Chondrocyte (in vitro differentiated cells): ENCODE results near the gene IFT57. TPM values are rescaled to one million over a fixed set of nuclear protein-coding genes. Genes with fewer than 3 reads are reported as not detected.

Experiments used
- DNase-seq: peaks from one replicate; pipeline ENCODE4 v3.0.0; 2021; ENCODE audit warnings: mixed read lengths, low spot score
- H3K27ac Mint-ChIP-seq: one replicate; pipeline ENCODE4 v1.8.0; 2021; ENCODE audit warnings: mild to moderate bottlenecking, moderate library complexity, mixed read lengths; ENCODE audit not compliant: unreplicated experiment
- H3K27me3 Mint-ChIP-seq: 2 replicates; pipeline ENCODE4 v1.8.0; 2021; ENCODE audit warnings: low read depth, mixed read lengths
- H3K36me3 Mint-ChIP-seq: 2 replicates; pipeline ENCODE4 v1.8.0; 2021; ENCODE audit warnings: low read depth, mixed read lengths
- H3K4me1 Mint-ChIP-seq: 2 replicates; pipeline ENCODE4 v1.8.0; 2021; ENCODE audit warnings: low read depth, mild to moderate bottlenecking, mixed read lengths
- H3K4me3 Mint-ChIP-seq: one replicate; pipeline ENCODE4 v1.8.0; 2021; ENCODE audit warnings: mild to moderate bottlenecking, moderate library complexity, mixed read lengths; ENCODE audit not compliant: unreplicated experiment
- H3K9me3 Mint-ChIP-seq: 2 replicates; pipeline ENCODE4 v1.8.0; 2021; ENCODE audit warnings: low read depth, mixed read lengths
- total RNA-seq: library from RNA; stranded (reverse); gene quantifications from 3 replicates; pipeline ENCODE4 v1.2.1, GENCODE V29; 2021
- TF ChIP-seq, protein P1 (sequence below): fragments of 200-600 bp; sonication (generic); IDR thresholded peaks from 2 replicates; pipeline ENCODE4 v1.5.0; 2021; ENCODE audit warnings: antibody characterized with exemption, mild to moderate bottlenecking, moderate library complexity

IFT57 gene
- total RNA-seq, 1 donor from 2014 or later, result 22.4 TPM

DNA sequence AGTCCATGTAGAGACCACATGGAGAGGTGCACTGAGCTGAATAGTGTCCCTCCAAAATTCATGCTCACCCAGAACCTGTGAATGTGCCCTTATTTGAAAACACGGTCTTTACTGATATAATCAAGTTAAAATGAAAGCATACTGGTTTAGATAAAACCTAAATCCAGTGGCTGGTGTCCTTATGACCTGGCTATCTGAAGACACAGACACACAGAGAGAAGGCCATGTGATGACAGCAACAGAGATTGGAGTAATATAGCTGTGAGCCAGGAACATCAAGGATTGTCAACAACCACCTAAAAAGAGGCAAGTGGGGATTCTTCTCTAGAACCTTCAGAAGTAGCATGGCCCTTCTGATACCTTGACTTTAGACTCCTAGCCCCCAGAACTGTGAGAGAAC lies 76.6 kb downstream of the IFT57 start:
- Mint-ChIP-seq H3K36me3 (no peaks in the 10 kb centered on the region), H3K4me3 (no peak overlapping the region), H3K9me3 (peaks cover 9% of the 10 kb centered on the region), H3K4me1 (no peaks in the 10 kb centered on the region), H3K27ac (no peak overlapping the region), H3K27me3 (no peaks in the 10 kb centered on the region)
- TF ChIP-seq, protein P1, sequence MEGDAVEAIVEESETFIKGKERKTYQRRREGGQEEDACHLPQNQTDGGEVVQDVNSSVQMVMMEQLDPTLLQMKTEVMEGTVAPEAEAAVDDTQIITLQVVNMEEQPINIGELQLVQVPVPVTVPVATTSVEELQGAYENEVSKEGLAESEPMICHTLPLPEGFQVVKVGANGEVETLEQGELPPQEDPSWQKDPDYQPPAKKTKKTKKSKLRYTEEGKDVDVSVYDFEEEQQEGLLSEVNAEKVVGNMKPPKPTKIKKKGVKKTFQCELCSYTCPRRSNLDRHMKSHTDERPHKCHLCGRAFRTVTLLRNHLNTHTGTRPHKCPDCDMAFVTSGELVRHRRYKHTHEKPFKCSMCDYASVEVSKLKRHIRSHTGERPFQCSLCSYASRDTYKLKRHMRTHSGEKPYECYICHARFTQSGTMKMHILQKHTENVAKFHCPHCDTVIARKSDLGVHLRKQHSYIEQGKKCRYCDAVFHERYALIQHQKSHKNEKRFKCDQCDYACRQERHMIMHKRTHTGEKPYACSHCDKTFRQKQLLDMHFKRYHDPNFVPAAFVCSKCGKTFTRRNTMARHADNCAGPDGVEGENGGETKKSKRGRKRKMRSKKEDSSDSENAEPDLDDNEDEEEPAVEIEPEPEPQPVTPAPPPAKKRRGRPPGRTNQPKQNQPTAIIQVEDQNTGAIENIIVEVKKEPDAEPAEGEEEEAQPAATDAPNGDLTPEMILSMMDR, result no peak
- no peak for DNase-seq

DNA sequence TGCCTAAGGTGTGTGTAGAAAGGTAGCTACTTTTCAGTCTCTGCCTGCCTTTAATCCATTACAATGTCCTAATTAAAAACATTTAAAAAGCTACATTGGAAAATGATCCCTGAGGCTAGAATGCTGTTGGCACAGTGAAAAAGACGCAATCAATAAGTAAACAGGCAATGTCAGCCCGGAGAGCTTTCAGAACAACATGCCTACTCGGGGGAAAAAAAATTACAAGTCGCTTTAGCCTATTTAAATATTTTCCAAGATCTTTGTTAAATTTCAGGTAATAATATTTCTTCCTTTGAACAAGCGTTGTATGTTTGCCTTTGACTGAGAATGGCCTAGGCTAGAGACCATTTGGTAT lies 84.8 kb downstream of the IFT57 start:
- no peaks in the 10 kb centered on the region for H3K9me3 Mint-ChIP-seq
- TF ChIP-seq, protein P1, result no peak
- no peaks in the 10 kb centered on the region for H3K27me3 Mint-ChIP-seq
- no peak for DNase-seq
- no peak overlapping the region for H3K4me3 Mint-ChIP-seq
- H3K27ac Mint-ChIP-seq, result no peak overlapping the region
- peaks cover 7% of the 10 kb centered on the region for H3K4me1 Mint-ChIP-seq
- no peaks in the 10 kb centered on the region for H3K36me3 Mint-ChIP-seq

DNA sequence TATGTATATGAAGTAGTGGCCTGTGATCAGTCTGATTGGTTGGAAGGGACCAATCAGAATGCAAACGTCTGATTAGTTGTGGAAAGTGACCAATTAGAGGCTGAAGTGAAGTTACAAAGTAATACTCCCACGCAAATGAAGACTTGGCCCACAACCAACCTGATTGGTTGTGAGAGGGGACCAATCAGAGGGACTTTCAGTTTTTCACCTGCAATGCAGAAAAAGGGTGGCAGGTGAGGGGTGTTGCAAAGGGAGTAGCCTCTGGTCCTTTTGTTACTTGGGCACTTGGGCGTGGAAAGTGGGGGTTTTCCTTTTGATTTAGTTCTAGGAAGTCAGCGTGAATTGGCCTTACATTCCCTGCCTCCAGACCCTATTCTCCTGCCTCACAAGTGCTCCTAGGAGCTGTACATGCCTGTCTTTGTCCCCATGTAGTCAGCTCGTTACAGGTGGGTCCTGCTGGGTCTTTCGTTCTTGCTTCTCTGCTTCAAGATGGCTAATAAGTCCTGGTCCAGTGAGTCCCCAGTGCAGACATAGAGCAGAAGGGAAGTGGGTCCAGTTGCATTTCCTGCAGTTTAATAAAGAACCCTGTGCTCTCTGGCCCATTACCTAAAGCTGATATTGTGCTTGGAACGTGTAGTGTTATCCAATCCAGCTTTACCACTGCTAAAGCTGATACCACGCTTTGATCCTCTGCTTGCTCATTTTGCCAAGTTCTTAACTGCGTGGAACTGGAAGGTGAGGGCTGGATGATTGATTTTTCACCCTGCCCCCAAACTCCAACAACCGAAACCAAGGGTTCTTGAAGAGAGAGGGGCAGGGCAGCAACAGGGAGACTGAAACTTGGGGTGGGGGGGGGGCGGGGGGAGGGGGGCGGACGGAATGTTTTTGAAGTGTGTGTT lies 85.4 kb downstream of the IFT57 start:
- no peak overlapping the region for H3K4me3 Mint-ChIP-seq
- TF ChIP-seq, protein P1, result no peak

DNA sequence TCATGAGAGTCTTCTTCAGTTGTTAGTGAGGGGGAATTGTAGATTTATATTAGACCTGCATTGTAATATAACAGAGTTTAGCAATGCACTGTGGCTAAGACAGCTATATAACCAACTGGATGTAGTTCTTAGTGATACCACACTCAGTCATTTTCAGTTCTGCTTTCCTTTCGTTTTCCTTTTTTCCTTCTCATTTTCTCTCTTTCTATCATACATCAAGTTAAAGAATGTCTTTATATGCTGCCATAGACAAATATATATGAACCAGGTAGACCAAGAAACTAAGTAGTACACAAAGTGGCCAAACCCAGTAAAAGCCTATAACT lies 87.7 kb downstream of the IFT57 start:
- no peaks in the 10 kb centered on the region for H3K9me3 Mint-ChIP-seq
- H3K4me1 Mint-ChIP-seq, result peaks cover 28% of the 10 kb centered on the region
- no peak for DNase-seq

More for the DNA sequence above, 85.4 kb downstream of the IFT57 start:
- Mint-ChIP-seq H3K27ac (no peak overlapping the region), H3K4me1 (peaks cover 13% of the 10 kb centered on the region), H3K36me3 (no peaks in the 10 kb centered on the region), H3K9me3 (no peaks in the 10 kb centered on the region), H3K27me3 (no peaks in the 10 kb centered on the region)
- DNase-seq, result no peak

DNA sequence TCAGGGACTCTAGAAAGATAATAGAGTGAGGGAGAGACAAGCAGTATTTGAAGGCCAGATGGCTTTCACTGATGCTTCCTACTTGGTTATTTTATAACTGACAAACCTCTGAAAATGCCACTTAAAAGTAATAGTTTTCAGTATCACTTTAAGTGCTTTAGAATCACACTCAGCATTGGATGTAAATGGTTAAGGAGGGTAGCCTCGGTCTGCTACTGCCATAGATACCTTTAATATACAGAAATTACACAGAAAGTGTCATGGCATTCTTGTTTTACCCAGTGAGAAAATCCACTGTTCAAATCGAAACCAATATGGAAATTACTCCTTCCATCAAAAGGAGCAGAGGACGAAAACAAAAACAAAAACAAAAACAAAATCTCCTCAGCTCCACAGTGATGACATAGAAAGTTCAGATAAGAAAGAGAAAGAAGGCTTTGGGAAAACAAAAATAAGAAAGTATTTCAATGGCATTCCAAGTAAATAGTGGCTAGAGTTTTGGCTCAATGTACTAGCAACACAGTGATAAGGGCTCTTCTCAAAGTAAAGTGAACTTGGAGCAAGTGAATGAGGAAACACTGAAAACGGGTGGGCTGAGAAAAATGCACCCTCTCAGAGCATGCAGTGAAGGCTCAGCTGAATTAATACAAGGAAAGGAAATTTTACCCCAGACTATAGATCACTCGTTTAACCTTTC lies 88.2 kb downstream of the IFT57 start:
- Mint-ChIP-seq H3K4me3 (no peak overlapping the region), H3K27ac (no peak overlapping the region), H3K4me1 (peaks cover 28% of the 10 kb centered on the region), H3K36me3 (no peaks in the 10 kb centered on the region), H3K27me3 (no peaks in the 10 kb centered on the region), H3K9me3 (no peaks in the 10 kb centered on the region)
- no peak for DNase-seq
- TF ChIP-seq, protein P1, result no peak

More for the DNA sequence above, 87.7 kb downstream of the IFT57 start:
- H3K4me3 Mint-ChIP-seq, result no peak overlapping the region
- no peak overlapping the region for H3K27ac Mint-ChIP-seq
- no peaks in the 10 kb centered on the region for H3K27me3 Mint-ChIP-seq
- no peaks in the 10 kb centered on the region for H3K36me3 Mint-ChIP-seq
- TF ChIP-seq, protein P1, result no peak
